Endothelial cell of hepatic sinusoid (primary cell): Measurements from ENCODE around the gene SPTBN4.
"Not testable (repeated sequence)": the region's sequence is repeated elsewhere in the genome, so short reads cannot be mapped to it uniquely, and the experiment has no call there.

ENCODE experiments used
- in situ Hi-C: cut with HindIII; loops from 2 replicates; pipeline ENCODE4 v1.10.0; 2017; ENCODE audit warnings: low sequenced_read_pairs

The SPTBN4 gene

GRCh38 chr19:40441719-40442253, 25.0 kb upstream of the SPTBN4 start:
- in situ Hi-C loops, result loop anchor here (10.0 kb wide), 1 partner anchor 173 kb away; no protein-coding TSS in a partner anchor

GRCh38 chr19:40442328-40443130, 24.3 kb upstream of the SPTBN4 start:
- in situ Hi-C loops, result loop anchor here (10.0 kb wide), 1 partner anchor 172 kb away; no protein-coding TSS in a partner anchor

- in situ Hi-C loops, result loop anchor here (10.0 kb wide), 1 partner anchor 171 kb away; no protein-coding TSS in a partner anchor
Observed at GRCh38 chr19:40443131-40443999, 23.4 kb upstream of the SPTBN4 start.

- in situ Hi-C loops, result loop anchor here (10.0 kb wide), 1 partner anchor 171 kb away; no protein-coding TSS in a partner anchor
Observed at GRCh38 chr19:40444000-40444824, 22.6 kb upstream of the SPTBN4 start, which contains the start of gene SERTAD3. Gene SERTAD3, minus strand, starts transcription at chr19:40444335. Its CDS starts 2,255 bp downstream, at chr19:40442080.

GRCh38 chr19:40444825-40445312, 21.9 kb upstream of the SPTBN4 start:
- in situ Hi-C loops, result loop anchor here (10.0 kb wide), 1 partner anchor 170 kb away; no protein-coding TSS in a partner anchor

GRCh38 chr19:40445780-40446262, 21.0 kb upstream of the SPTBN4 start:
- in situ Hi-C loops, result loop anchor here (10.0 kb wide), 1 partner anchor 169 kb away; no protein-coding TSS in a partner anchor

GRCh38 chr19:40446263-40446784, 20.5 kb upstream of the SPTBN4 start:
- in situ Hi-C loops, result loop anchor here (10.0 kb wide), 1 partner anchor 168 kb away; no protein-coding TSS in a partner anchor

GRCh38 chr19:40449506-40449905, 17.3 kb upstream of the SPTBN4 start:
- in situ Hi-C loops, result loop anchor here (10.0 kb wide), 1 partner anchor 165 kb away; no protein-coding TSS in a partner anchor

- in situ Hi-C loops, result no loop called here
Observed at GRCh38 chr19:40450664-40451063, 16.1 kb upstream of the SPTBN4 start.

GRCh38 chr19:40452016-40452415, 14.8 kb upstream of the SPTBN4 start:
- in situ Hi-C loops, result no loop called here

- in situ Hi-C loops, result no loop called here
Observed at GRCh38 chr19:40453151-40453735, 13.6 kb upstream of the SPTBN4 start.

GRCh38 chr19:40453943-40454342, 12.9 kb upstream of the SPTBN4 start:
- in situ Hi-C loops, result not testable (repeated sequence)

GRCh38 chr19:40457048-40457447, 9.8 kb upstream of the SPTBN4 start:
- in situ Hi-C loops, result no loop called here

- in situ Hi-C loops, result no loop called here
Observed at GRCh38 chr19:40457953-40458596, 8.7 kb upstream of the SPTBN4 start.

GRCh38 chr19:40458597-40458974, 8.2 kb upstream of the SPTBN4 start:
- in situ Hi-C loops, result no loop called here

- in situ Hi-C loops, result no loop called here
Observed at GRCh38 chr19:40460185-40460584, 6.6 kb upstream of the SPTBN4 start.

- in situ Hi-C loops, result no loop called here
Observed at GRCh38 chr19:40461669-40462221, 5.1 kb upstream of the SPTBN4 start.

- in situ Hi-C loops, result not testable (repeated sequence)
Observed at GRCh38 chr19:40463587-40464037, 3.2 kb upstream of the SPTBN4 start.
